Fibroblast of pulmonary artery (primary cell): ENCODE measurements around the gene HARS2.
A peak's percentile ranks its signal among the peaks of the same experiment; 100 is the strongest.
"Not testable (repeated sequence)": the region's sequence is repeated elsewhere in the genome, so short reads cannot be mapped to it uniquely, and the experiment has no call there.

Experiments used
- DNase-seq: peaks from one replicate; pipeline ENCODE4 v3.0.0-alpha.2; 2010; ENCODE audit warnings: low read depth
- H3K4me3 ChIP-seq: replicated peaks from 2 replicates; pipeline ENCODE4 v1.5.1; 2011; ENCODE audit warnings: low read depth, mild to moderate bottlenecking, control low read depth, low read length, moderate library complexity
- CTCF ChIP-seq: IDR thresholded peaks from 2 replicates; pipeline ENCODE4 v1.5.1; 2011; ENCODE audit warnings: mild to moderate bottlenecking, control low read depth, low read length, inconsistent platforms; ENCODE audit errors: missing control alignments

The HARS2 gene

GRCh38 chr5:140690941-140691924 is at the start of gene HARS2, which contains the start of gene HARS1:
Gene HARS2, plus strand, starts transcription at chr5:140691455. Its CDS starts 194 bp downstream, at chr5:140691649.
Gene HARS1, minus strand, starts transcription at chr5:140691370. Its CDS starts 66 bp downstream, at chr5:140691304.
- peak; percentile 97 for DNase-seq
- no peak for TF ChIP-seq CTCF
- peak within 1 kb of the TSS; percentile 95 for H3K4me3 ChIP-seq

- TF ChIP-seq CTCF: no peak
- no peak overlapping the region for H3K4me3 ChIP-seq
- no peak for DNase-seq
Observed at GRCh38 chr5:140641716-140642115, 49.5 kb upstream of the HARS2 start.

GRCh38 chr5:140642718-140643117 is 48.5 kb upstream of the HARS2 start:
- H3K4me3 ChIP-seq: no peak overlapping the region
- peak; percentile 56 for DNase-seq

GRCh38 chr5:140647042-140647419 is 44.2 kb upstream of the HARS2 start:
- H3K4me3 ChIP-seq: peak overlapping the region; percentile 92
- no peak for DNase-seq
- no peak for TF ChIP-seq CTCF

More at GRCh38 chr5:140642718-140643117, 48.5 kb upstream of the HARS2 start:
- no peak for TF ChIP-seq CTCF

- DNase-seq: no peak
- TF ChIP-seq CTCF: no peak
- H3K4me3 ChIP-seq: no peak overlapping the region
Observed at GRCh38 chr5:140658870-140659269, 32.4 kb upstream of the HARS2 start.

- DNase-seq, H3K4me3 ChIP-seq: not testable (repeated sequence)
Observed at GRCh38 chr5:140660371-140660770, 30.9 kb upstream of the HARS2 start.

- peak overlapping the region; percentile 98 for H3K4me3 ChIP-seq
- no peak for TF ChIP-seq CTCF
Observed at GRCh38 chr5:140664030-140664358, 27.3 kb upstream of the HARS2 start.

More at GRCh38 chr5:140664030-140664358, 27.3 kb upstream of the HARS2 start:
- DNase-seq: no peak
